Fibroblast of skin of right quadriceps (primary cell): ENCODE data around the gene GLYATL1.
"Not testable (repeated sequence)": the region's sequence is repeated elsewhere in the genome, so short reads cannot be mapped to it uniquely, and the experiment has no call there.

Experiments used
- DNase-seq: peaks from one replicate; pipeline ENCODE4 v3.0.0-alpha.2; 2013

Gene GLYATL1

DNA sequence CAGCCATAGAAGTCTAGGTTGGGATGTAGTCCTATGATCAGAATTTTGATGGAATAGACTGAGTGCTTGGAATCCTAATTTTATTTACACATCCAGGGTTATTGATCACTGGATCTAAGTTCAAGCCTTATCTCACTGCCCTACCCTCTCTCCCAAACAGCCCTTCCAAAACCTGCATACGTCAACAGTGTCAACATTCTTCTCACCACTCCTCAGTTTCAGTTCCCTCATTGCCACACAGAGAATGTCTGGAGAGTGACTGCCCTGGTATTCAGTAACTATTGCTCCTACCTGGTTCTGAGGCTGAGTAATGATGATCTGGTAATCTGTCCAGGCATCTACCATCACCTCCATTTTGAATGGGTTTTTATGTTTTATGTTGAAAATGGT lies 60.0 kb downstream of the GLYATL1 start:
- no peak for DNase-seq

DNA sequence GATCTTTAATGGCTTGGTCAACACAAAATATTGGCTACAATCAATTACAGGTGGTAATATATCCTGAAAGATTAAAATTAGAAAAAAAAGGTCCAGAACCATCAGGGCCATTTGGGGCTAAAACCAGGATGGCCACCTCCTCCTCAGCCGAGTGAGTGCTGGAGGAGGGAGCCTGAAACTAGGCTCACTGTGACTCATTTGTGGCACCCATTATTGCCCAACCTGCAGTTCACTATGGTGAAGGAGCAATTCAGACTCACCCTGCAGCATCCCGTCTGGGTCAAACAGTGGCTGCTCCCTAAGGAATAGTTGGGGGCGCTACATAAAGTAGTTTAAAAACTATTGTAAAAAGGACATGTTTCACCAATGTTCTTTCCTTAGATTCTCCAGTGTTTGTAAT lies 60.7 kb downstream of the GLYATL1 start:
- DNase-seq: no peak

DNA sequence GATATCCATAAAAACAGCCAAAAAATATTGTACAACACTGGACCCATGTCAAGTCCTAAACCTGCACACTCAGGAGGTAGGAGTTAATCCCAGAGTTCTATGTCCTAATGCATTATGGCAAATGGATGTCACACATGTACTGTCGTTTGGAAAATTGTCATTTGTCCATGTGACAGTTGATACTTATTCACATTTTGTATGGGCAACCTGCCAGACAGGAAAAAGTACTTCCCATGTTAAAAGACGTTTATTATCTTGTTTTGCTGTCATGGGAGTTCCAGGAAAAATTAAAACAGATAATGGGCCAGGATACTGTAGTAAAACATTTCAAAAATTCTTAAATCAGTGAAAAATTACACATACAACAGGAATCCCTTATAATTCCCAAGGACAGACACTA lies 62.7 kb downstream of the GLYATL1 start:
- not testable (repeated sequence) for DNase-seq
